SK-N-SH (cell line): ENCODE results near the gene CLASRP. TPM values are rescaled to one million over a fixed set of nuclear protein-coding genes. Genes with fewer than 3 reads are reported as not detected.

ENCODE experiments used
- CTCF ChIA-PET: fragments of 300-600, 350-600 bp; formaldehyde crosslinking; extraction: SDS; loops from one replicate; lab custom pipeline; 2021; lab: Yijun Ruan, JAX
- POLR2A ChIA-PET: fragments of 350-600 bp; sonication (Branson Sonifier 250); formaldehyde crosslinking; extraction: SDS; loops from one replicate; lab custom pipeline; 2020; ENCODE audit warnings: antibody characterized with exemption, inconsistent platforms; lab: Yijun Ruan, JAX
- DNase-seq: peaks from one replicate; pipeline ENCODE4 v3.0.0; 2012
- H2AFZ ChIP-seq: fragments of 200-600 bp; sonication (generic); 2 replicates; pipeline ENCODE4 v1.8.1; 2016; ENCODE audit warnings: antibody characterized with exemption, mild to moderate bottlenecking, low read depth
- H3F3A ChIP-seq: fragments of 200-600 bp; sonication (generic); replicated peaks from 2 replicates; pipeline ENCODE3; 2016; ENCODE audit warnings: antibody characterized with exemption, mild to moderate bottlenecking; ENCODE audit not compliant: insufficient read depth
- H3K27ac ChIP-seq, 2 experiments: fragments of 200-500 bp in 1 of 2; fragments of 200-600 bp in 1 of 2; sonication (Bioruptor generic) in 1 of 2; sonication (generic), shearing (Covaris generic) in 1 of 2; 2 replicates each; pipeline versions ENCODE4 v1.5.1 to v1.6.1; 2014 to 2016; ENCODE audit warnings: low read depth in 2 of 2, inconsistent platforms in 1 of 2, low read length in 1 of 2, mild to moderate bottlenecking in 1 of 2, mixed read lengths in 1 of 2
- H3K27me3 ChIP-seq: fragments of 200-600 bp; sonication (generic), shearing (Covaris generic); 2 replicates; pipeline ENCODE4 v1.6.1; 2016; ENCODE audit warnings: mixed run types; ENCODE audit not compliant: insufficient read depth
- H3K36me3 ChIP-seq, 2 experiments: fragments of 200-500 bp in 1 of 2; fragments of 200-600 bp in 1 of 2; sonication (Bioruptor generic) in 1 of 2; sonication (generic) in 1 of 2; replicated peaks in 1 of 2; 2 replicates each; pipeline versions ENCODE3 to v1.5.1; 2014 to 2016; ENCODE audit warnings: low read length in 1 of 2, mild to moderate bottlenecking in 1 of 2; ENCODE audit not compliant: insufficient read depth in 2 of 2, control insufficient read depth in 1 of 2
- H3K4me1 ChIP-seq, 2 experiments: fragments of 200-500 bp in 1 of 2; fragments of 200-600 bp in 1 of 2; sonication (Bioruptor generic) in 1 of 2; sonication (generic), shearing (Covaris generic) in 1 of 2; 2 replicates each; pipeline versions ENCODE4 v1.5.1 to v1.6.1; 2014 to 2016; ENCODE audit warnings: low read depth in 1 of 2, low read length in 1 of 2, mixed run types in 1 of 2; ENCODE audit not compliant: insufficient read depth in 2 of 2, control insufficient read depth in 1 of 2
- H3K4me2 ChIP-seq: fragments of 200-600 bp; sonication (generic), shearing (Covaris generic); 2 replicates; pipeline ENCODE4 v1.6.1; 2017; ENCODE audit warnings: mixed run types
- H3K4me3 ChIP-seq, 2 experiments: fragments of 200-500 bp in 1 of 2; fragments of 200-600 bp in 1 of 2; sonication (Bioruptor generic) in 1 of 2; sonication (generic), shearing (Covaris generic) in 1 of 2; 2 replicates each; pipeline versions ENCODE4 v1.5.1 to v1.8.1; 2014 to 2016; ENCODE audit warnings: low read depth in 2 of 2, inconsistent platforms in 1 of 2, low read length in 1 of 2, mild to moderate bottlenecking in 1 of 2, mixed read lengths in 1 of 2, moderate library complexity in 1 of 2
- H3K79me2 ChIP-seq: fragments of 200-600 bp; sonication (generic); 2 replicates; pipeline ENCODE4 v1.8.1; 2017; ENCODE audit warnings: mild to moderate bottlenecking; ENCODE audit not compliant: insufficient read depth
- H3K9ac ChIP-seq: fragments of 200-600 bp; sonication (generic); 2 replicates; pipeline ENCODE4 v1.6.1; 2017; ENCODE audit warnings: mixed run types
- H3K9me2 ChIP-seq: fragments of 200-600 bp; sonication (generic); 2 replicates; pipeline ENCODE4 v1.6.1; 2017; ENCODE audit warnings: mixed run types
- H3K9me3 ChIP-seq: fragments of 200-600 bp; sonication (generic); 2 replicates; pipeline ENCODE4 v1.6.1; 2017; ENCODE audit warnings: mixed run types, mild to moderate bottlenecking, moderate library complexity
- H4K20me1 ChIP-seq: fragments of 200-600 bp; sonication (generic); 2 replicates; pipeline ENCODE4 v1.6.1; 2017; ENCODE audit warnings: mild to moderate bottlenecking, mixed run types; ENCODE audit not compliant: insufficient read depth
- ELF1 ChIP-seq: IDR thresholded peaks from 2 replicates; pipeline ENCODE4 v1.4.0; 2012
- EP300 ChIP-seq, 2 experiments: IDR thresholded peaks; 2 replicates each; pipeline versions ENCODE4 v1.4.0 to v1.6.1; 2012; ENCODE audit warnings: borderline replicate concordance in 1 of 2, low read depth in 1 of 2, low read length in 1 of 2
- EZH2phosphoT487 ChIP-seq: fragments of 200-600 bp; sonication (generic); IDR thresholded peaks from 2 replicates; pipeline ENCODE4 v1.6.1; 2017; ENCODE audit warnings: low read depth, mixed run types, mild to moderate bottlenecking, antibody characterized with exemption, moderate library complexity, borderline replicate concordance
- FOXJ3 ChIP-seq: sonication (generic); formaldehyde crosslinking; IDR thresholded peaks from 2 replicates; pipeline ENCODE4 v1.5.1; 2020; ENCODE audit warnings: mild to moderate bottlenecking, missing genetic modification reagents
- FOXM1 ChIP-seq: IDR thresholded peaks from 2 replicates; pipeline ENCODE4 v1.4.0; 2012; ENCODE audit warnings: low read depth, mild to moderate bottlenecking
- GATA2 ChIP-seq: sonication (generic); formaldehyde crosslinking; IDR thresholded peaks from 2 replicates; pipeline ENCODE4 v1.5.0; 2020; ENCODE audit warnings: mild to moderate bottlenecking, missing genetic modification reagents
- IRF3 ChIP-seq: fragments of 150-350 bp; IDR thresholded peaks from 2 replicates; pipeline ENCODE4 v1.6.1; 2016; ENCODE audit warnings: mild to moderate bottlenecking, low read depth, low read length
- JUND ChIP-seq: IDR thresholded peaks from 2 replicates; pipeline ENCODE4 v1.4.0; 2012
- MEF2A ChIP-seq: IDR thresholded peaks from 2 replicates; pipeline ENCODE4 v1.4.0; 2012; ENCODE audit warnings: low read depth, borderline replicate concordance
- NRF1 ChIP-seq: IDR thresholded peaks from 2 replicates; pipeline ENCODE4 v1.6.1; 2012; ENCODE audit warnings: low read depth, mild to moderate bottlenecking, low read length
- POLR2AphosphoS5 ChIP-seq: IDR thresholded peaks from 2 replicates; pipeline ENCODE4 v1.6.1; 2012; ENCODE audit warnings: low read depth, low read length
- RAD21 ChIP-seq: IDR thresholded peaks from 2 replicates; pipeline ENCODE4 v1.6.1; 2012; ENCODE audit warnings: mild to moderate bottlenecking, low read length
- RCOR1 ChIP-seq: fragments of 150-350 bp; IDR thresholded peaks from 2 replicates; pipeline ENCODE4 v1.6.1; 2017; ENCODE audit warnings: antibody characterized with exemption, low read length
- REST ChIP-seq: IDR thresholded peaks from 2 replicates; pipeline ENCODE4 v1.6.1; 2012; ENCODE audit warnings: mild to moderate bottlenecking, low read depth, low read length, moderate library complexity
- RFX5 ChIP-seq: IDR thresholded peaks from 2 replicates; pipeline ENCODE4 v1.6.1; 2012; ENCODE audit warnings: mild to moderate bottlenecking, improper control_type of control experiment, low read length
- SIN3A ChIP-seq: IDR thresholded peaks from 2 replicates; pipeline ENCODE4 v1.6.1; 2012; ENCODE audit warnings: low read depth, mild to moderate bottlenecking, low read length, moderate library complexity, borderline replicate concordance
- SMC3 ChIP-seq: IDR thresholded peaks from 2 replicates; pipeline ENCODE4 v1.6.1; 2012; ENCODE audit warnings: low read depth, low read length, improper control_type of control experiment
- TCF12 ChIP-seq: IDR thresholded peaks from 2 replicates; pipeline ENCODE4 v1.4.0; 2012
- USF1 ChIP-seq: IDR thresholded peaks from 2 replicates; pipeline ENCODE4 v1.4.0; 2012; ENCODE audit warnings: low read depth, borderline replicate concordance
- USF2 ChIP-seq: fragments of 150-350 bp; IDR thresholded peaks from 2 replicates; pipeline ENCODE4 v1.6.1; 2017; ENCODE audit warnings: antibody characterized with exemption, low read length, low read depth, borderline replicate concordance
- WGBS: methylation state at CpG from one replicate; pipeline ENCODE4 v1.1.6; 2017; ENCODE audit warnings: low lambda C conversion rate; 5-methylcytosine and 5-hydroxymethylcytosine counted together
- polyA plus RNA-seq, 3 experiments: library from polyadenylated mRNA; depleted of rRNA; stranded (reverse); fragments of >200 nt; gene quantifications; 2 replicates each; pipeline ENCODE4 v1.2.3, GENCODE V29; 2012
- TF ChIP-seq, protein P1 (sequence below): IDR thresholded peaks from 2 replicates; pipeline ENCODE4; 2012
- TF ChIP-seq, protein P2 (sequence below): fragments of 200-600 bp; sonication (generic); IDR thresholded peaks from 2 replicates; pipeline ENCODE4 v1.6.1; 2017; ENCODE audit warnings: antibody characterized with exemption, mild to moderate bottlenecking, moderate library complexity

CLASRP gene
- polyA plus RNA-seq, 1 of the 3 experiments (the other 2 are of a cell fraction): 54.8 TPM

- peak; percentile 96 for DNase-seq
- no peaks in the 10 kb centered on the region for H3K9me3 ChIP-seq
- H3K27ac ChIP-seq: peak within 1 kb of the TSS; percentile 68 to 71
- TF ChIP-seq USF2: no peak
- no peak for TF ChIP-seq MEF2A
- TF ChIP-seq TCF12: peak; percentile 46; the same call in 1 of the 2 replicates
- TF ChIP-seq RCOR1: no peak
- no peak for TF ChIP-seq RAD21
- peak; percentile 84; the same call in 1 of the 2 replicates for TF ChIP-seq SIN3A
- no peak; the same call in 1 of the 2 replicates for TF ChIP-seq JUND
- TF ChIP-seq, protein P1, sequence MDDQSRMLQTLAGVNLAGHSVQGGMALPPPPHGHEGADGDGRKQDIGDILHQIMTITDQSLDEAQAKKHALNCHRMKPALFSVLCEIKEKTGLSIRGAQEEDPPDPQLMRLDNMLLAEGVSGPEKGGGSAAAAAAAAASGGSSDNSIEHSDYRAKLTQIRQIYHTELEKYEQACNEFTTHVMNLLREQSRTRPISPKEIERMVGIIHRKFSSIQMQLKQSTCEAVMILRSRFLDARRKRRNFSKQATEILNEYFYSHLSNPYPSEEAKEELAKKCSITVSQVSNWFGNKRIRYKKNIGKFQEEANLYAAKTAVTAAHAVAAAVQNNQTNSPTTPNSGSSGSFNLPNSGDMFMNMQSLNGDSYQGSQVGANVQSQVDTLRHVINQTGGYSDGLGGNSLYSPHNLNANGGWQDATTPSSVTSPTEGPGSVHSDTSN: 0 out of 2 replicates have a peak, but pooled peaks have one; percentile 34
- TF ChIP-seq EZH2phosphoT487: no peak
- TF ChIP-seq RFX5: no peak
- peak; percentile 89 for TF ChIP-seq USF1
- TF ChIP-seq NRF1: no peak
- TF ChIP-seq FOXM1: no peak
- TF ChIP-seq SMC3: no peak
- peak; percentile 70 for TF ChIP-seq POLR2AphosphoS5
- TF ChIP-seq, protein P2, sequence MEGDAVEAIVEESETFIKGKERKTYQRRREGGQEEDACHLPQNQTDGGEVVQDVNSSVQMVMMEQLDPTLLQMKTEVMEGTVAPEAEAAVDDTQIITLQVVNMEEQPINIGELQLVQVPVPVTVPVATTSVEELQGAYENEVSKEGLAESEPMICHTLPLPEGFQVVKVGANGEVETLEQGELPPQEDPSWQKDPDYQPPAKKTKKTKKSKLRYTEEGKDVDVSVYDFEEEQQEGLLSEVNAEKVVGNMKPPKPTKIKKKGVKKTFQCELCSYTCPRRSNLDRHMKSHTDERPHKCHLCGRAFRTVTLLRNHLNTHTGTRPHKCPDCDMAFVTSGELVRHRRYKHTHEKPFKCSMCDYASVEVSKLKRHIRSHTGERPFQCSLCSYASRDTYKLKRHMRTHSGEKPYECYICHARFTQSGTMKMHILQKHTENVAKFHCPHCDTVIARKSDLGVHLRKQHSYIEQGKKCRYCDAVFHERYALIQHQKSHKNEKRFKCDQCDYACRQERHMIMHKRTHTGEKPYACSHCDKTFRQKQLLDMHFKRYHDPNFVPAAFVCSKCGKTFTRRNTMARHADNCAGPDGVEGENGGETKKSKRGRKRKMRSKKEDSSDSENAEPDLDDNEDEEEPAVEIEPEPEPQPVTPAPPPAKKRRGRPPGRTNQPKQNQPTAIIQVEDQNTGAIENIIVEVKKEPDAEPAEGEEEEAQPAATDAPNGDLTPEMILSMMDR: no peak; the same call in 1 of the 2 replicates
- no peak for TF ChIP-seq IRF3
- peak; percentile 79 for TF ChIP-seq REST
- no peak for TF ChIP-seq FOXJ3
- no peak for TF ChIP-seq GATA2 (CRISPR knock-in tag)
- 0 out of 4 replicates have a peak, but pooled peaks of 1 of the 2 experiments have one; percentile 14 for TF ChIP-seq EP300 (IDR thresholded peaks at IDR 0.05; ENCODE audit: borderline replicate concordance in 1 of 2, low read depth in 1 of 2, low read length in 1 of 2)
- TF ChIP-seq ELF1: 0 out of 2 replicates have a peak, but pooled peaks have one; percentile 14
These were observed 40.4 kb downstream of the CLASRP start, which contains the start of gene GEMIN7 for GRCh38 chr19:45079063-45079910. TSS of gene GEMIN7 (plus strand) at chr19:45079260. CDS start at chr19:45090115, 10,855 bp downstream.

More at GRCh38 chr19:45079063-45079910, 40.4 kb downstream of the CLASRP start, which contains the start of gene GEMIN7:
- Histone ChIP-seq H3K9me2 (no peaks in the 10 kb centered on the region), H3K9ac (peak within 1 kb of the TSS; percentile 97), H3K4me1 (peaks cover 0 to 9% of the 10 kb centered on the region in 2 experiments; a peak in 1 of 4 replicates), H4K20me1 (no peaks in the 10 kb centered on the region), H3K4me3 (peak within 1 kb of the TSS; percentile 84 to 99), H3F3A (peaks cover 8% of the 10 kb centered on the region), H3K36me3 (peaks cover 0 to 6% of the 10 kb centered on the region in 2 experiments), H2AFZ (peak within 1 kb of the TSS; percentile 96), H3K4me2 (peak within 1 kb of the TSS; percentile 98), H3K27me3 (no peaks in the 10 kb centered on the region), H3K79me2 (peaks cover 48% of the 10 kb centered on the region)
- ChIA-PET CTCF (interaction anchor here (0.8 to 1.9 kb wide), 9 partner anchors 12 to 259 kb away, joined by 3 to 9 read pairs (median 3); no protein-coding TSS in a partner anchor), POLR2A (interaction anchor here (0.7 to 2.1 kb wide), 8 partner anchors 9 to 99 kb away, joined by 3 to 19 read pairs (median 3); partner anchors contain the start of genes CLASRP, PPP1R37 and TRAPPC6A)
- 2% methylated on average over 34 of the region's 61 CpGs for WGBS
